SK-N-MC (cell line): ENCODE data around the gene STX1A.

Experiments
- EZH2 ChIP-seq: fragments of 200-600 bp; sonication (generic); IDR thresholded peaks from one replicate; pipeline ENCODE4 v1.6.1; 2017; ENCODE audit warnings: antibody characterized with exemption
- FOXP2 ChIP-seq: optimal IDR thresholded peaks from 2 replicates; pipeline ENCODE3; 2011; ENCODE audit warnings: mild to moderate bottlenecking, moderate library complexity; ENCODE audit not compliant: insufficient read depth; ENCODE audit errors: extremely low read length, control extremely low read depth
- POLR2AphosphoS5 ChIP-seq: IDR thresholded peaks from 2 replicates; pipeline ENCODE4 v1.6.1; 2012; ENCODE audit warnings: mild to moderate bottlenecking, low read depth, low read length, borderline replicate concordance

DNA sequence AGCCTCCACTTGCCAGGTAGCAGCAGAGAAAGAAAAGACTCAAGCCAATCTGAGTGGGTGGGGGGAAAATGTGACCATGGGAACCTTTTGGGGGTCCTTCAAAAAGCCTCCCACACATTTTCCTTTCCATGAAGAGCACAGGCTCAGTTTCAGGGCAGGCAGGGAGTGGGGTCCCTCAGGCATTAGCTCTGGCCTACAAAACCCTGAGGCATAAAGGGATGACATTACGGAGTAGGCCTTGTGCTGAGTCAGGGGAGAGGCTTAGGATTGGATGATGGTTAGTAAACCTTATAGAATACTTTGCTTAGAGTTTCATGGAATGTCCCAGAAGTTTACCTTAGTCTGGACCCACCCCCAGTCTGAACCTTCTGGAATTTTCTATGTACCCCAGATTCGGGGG, 39.8 kb downstream of the STX1A start:
- no peak for TF ChIP-seq EZH2
- no peak for TF ChIP-seq POLR2AphosphoS5
- TF ChIP-seq FOXP2: no peak
